ENCODE results near the gene GALNT7. TPM values are rescaled to one million over a fixed set of nuclear protein-coding genes. Genes with fewer than 3 reads are reported as not detected.

Gene GALNT7
- polyA plus RNA-seq, 1 of the 3 experiments (the other 2 are of a cell fraction) = 14.8 TPM

DNA sequence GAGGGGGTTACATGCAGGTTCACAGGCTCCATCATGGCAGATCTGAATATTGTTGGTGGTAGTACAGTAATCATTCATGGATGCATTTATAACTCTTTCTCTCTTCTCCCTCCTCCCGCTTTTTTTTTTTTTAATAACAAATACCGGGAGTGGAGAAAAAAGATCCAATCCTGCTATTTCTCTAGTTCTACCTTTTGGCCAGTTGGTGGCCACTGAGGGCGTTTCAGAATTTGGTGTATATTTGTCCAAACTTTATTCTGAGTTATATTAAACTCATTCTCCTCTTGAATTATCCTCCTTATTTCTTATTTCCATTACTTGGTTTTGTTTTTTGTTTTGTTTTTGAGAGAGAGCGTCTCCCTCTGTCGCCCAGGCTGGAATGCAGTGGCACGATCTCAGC lies 90.7 kb downstream of the GALNT7 start:
- H3K27ac ChIP-seq (ENCODE audit: low read depth in 2 of 2, low read length in 1 of 2) = no peak overlapping the region
- no peak overlapping the region for H3K4me2 ChIP-seq
- H3K36me3 ChIP-seq (replicated peaks in 1 of 2; ENCODE audit: control insufficient read depth in 1 of 2, insufficient read depth in 2 of 2, low read length in 1 of 2) = peaks cover 0 to 6% of the 10 kb centered on the region in 2 experiments
- 93% methylated on average over 6 of the region's 6 CpGs for WGBS (ENCODE audit: low lambda C conversion rate)
- H3K9me2 ChIP-seq = no peaks in the 10 kb centered on the region
- no peaks in the 10 kb centered on the region for H4K20me1 ChIP-seq (ENCODE audit: insufficient read depth)
- DNase-seq = no peak
- H3K9me3 ChIP-seq = no peaks in the 10 kb centered on the region
- H3F3A ChIP-seq (replicated peaks; ENCODE audit: insufficient read depth) = no peaks in the 10 kb centered on the region
- H3K27me3 ChIP-seq (ENCODE audit: insufficient read depth) = no peaks in the 10 kb centered on the region
- H2AFZ ChIP-seq (ENCODE audit: low read depth) = no peak overlapping the region
- H3K4me3 ChIP-seq (ENCODE audit: low read depth in 2 of 2, low read length in 1 of 2) = no peak overlapping the region
- ChIA-PET CTCF (interaction anchor here (1.4 to 1.6 kb wide), 2 partner anchors 42 to 246 kb away, joined by 8 read pairs; no protein-coding TSS in a partner anchor), POLR2A (no interaction called here)
- TF ChIP-seq, protein P1, sequence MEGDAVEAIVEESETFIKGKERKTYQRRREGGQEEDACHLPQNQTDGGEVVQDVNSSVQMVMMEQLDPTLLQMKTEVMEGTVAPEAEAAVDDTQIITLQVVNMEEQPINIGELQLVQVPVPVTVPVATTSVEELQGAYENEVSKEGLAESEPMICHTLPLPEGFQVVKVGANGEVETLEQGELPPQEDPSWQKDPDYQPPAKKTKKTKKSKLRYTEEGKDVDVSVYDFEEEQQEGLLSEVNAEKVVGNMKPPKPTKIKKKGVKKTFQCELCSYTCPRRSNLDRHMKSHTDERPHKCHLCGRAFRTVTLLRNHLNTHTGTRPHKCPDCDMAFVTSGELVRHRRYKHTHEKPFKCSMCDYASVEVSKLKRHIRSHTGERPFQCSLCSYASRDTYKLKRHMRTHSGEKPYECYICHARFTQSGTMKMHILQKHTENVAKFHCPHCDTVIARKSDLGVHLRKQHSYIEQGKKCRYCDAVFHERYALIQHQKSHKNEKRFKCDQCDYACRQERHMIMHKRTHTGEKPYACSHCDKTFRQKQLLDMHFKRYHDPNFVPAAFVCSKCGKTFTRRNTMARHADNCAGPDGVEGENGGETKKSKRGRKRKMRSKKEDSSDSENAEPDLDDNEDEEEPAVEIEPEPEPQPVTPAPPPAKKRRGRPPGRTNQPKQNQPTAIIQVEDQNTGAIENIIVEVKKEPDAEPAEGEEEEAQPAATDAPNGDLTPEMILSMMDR (IDR thresholded peaks at IDR 0.05) = peak; percentile 30
- TF ChIP-seq, protein P2, sequence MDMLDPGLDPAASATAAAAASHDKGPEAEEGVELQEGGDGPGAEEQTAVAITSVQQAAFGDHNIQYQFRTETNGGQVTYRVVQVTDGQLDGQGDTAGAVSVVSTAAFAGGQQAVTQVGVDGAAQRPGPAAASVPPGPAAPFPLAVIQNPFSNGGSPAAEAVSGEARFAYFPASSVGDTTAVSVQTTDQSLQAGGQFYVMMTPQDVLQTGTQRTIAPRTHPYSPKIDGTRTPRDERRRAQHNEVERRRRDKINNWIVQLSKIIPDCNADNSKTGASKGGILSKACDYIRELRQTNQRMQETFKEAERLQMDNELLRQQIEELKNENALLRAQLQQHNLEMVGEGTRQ (IDR thresholded peaks at IDR 0.05; ENCODE audit: borderline replicate concordance, low read depth, low read length) = no peak
- peaks cover 2% of the 10 kb centered on the region; the same call in 1 of the 2 replicates for H3K79me2 ChIP-seq (ENCODE audit: insufficient read depth)
- no peak overlapping the region for H3K9ac ChIP-seq
- H3K4me1 ChIP-seq (ENCODE audit: control insufficient read depth in 1 of 2, insufficient read depth in 2 of 2, low read depth in 1 of 2, low read length in 1 of 2) = peaks cover 3 to 11% of the 10 kb centered on the region in 2 experiments; a peak in 3 of 4 replicates

DNA sequence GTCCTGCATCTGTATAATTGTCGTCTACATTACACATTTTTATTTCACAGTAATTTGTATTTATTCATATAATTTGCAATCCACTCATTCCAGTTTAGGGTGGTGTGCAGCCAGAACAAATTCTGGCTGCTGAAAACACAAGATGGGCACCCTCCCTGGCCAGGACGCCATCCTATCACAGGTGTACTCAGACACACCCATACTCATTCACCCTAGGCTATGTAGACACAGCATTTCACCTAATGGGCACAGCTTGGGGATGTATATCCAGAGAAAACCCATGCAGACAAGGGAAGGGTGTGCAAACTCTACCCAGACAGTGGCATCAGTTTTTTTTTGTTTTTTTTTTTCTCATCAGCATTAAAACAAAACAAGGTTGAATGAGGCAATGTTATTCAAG lies 92.4 kb downstream of the GALNT7 start:
- H3K4me1 ChIP-seq (ENCODE audit: control insufficient read depth in 1 of 2, insufficient read depth in 2 of 2, low read depth in 1 of 2, low read length in 1 of 2) = peaks cover 12 to 22% of the 10 kb centered on the region in 2 experiments; a peak in 3 of 4 replicates
- H3K4me3 ChIP-seq (ENCODE audit: low read depth in 2 of 2, low read length in 1 of 2) = no peak overlapping the region
- H3K27me3 ChIP-seq (ENCODE audit: insufficient read depth) = no peaks in the 10 kb centered on the region
- ChIA-PET POLR2A (no interaction called here), CTCF (interaction anchor here (0.8 to 3.2 kb wide), 10 partner anchors 9 to 247 kb away, joined by 3 to 12 read pairs (median 4); no protein-coding TSS in a partner anchor)
- H3K27ac ChIP-seq (ENCODE audit: low read depth in 2 of 2, low read length in 1 of 2) = no peak overlapping the region
- H3F3A ChIP-seq (replicated peaks; ENCODE audit: insufficient read depth) = no peaks in the 10 kb centered on the region
- H3K9ac ChIP-seq = no peak overlapping the region
- DNase-seq = no peak
- peaks cover 2% of the 10 kb centered on the region; the same call in 1 of the 2 replicates for H3K79me2 ChIP-seq (ENCODE audit: insufficient read depth)
- H2AFZ ChIP-seq (ENCODE audit: low read depth) = no peak overlapping the region
- TF ChIP-seq FOXJ3 (CRISPR knock-in tag; IDR thresholded peaks at IDR 0.05) (no peak), MXI1 (IDR thresholded peaks at IDR 0.05; ENCODE audit: low read depth, low read length) (no peak), GABPA (IDR thresholded peaks at IDR 0.05; ENCODE audit: low read depth) (no peak), ELF1 (IDR thresholded peaks at IDR 0.05) (no peak), RFX5 (IDR thresholded peaks at IDR 0.05; ENCODE audit: low read length) (no peak), SMC3 (IDR thresholded peaks at IDR 0.05; ENCODE audit: low read depth, low read length) (no peak), CHD2 (IDR thresholded peaks at IDR 0.05; ENCODE audit: low read length, partially characterized antibody) (no peak), NRF1 (IDR thresholded peaks at IDR 0.05; ENCODE audit: low read depth, low read length) (no peak), FOXM1 (IDR thresholded peaks at IDR 0.05; ENCODE audit: low read depth) (no peak), FOSL2 (IDR thresholded peaks at IDR 0.05; ENCODE audit: borderline replicate concordance, low read depth) (no peak)
- no peaks in the 10 kb centered on the region for H4K20me1 ChIP-seq (ENCODE audit: insufficient read depth)
- H3K4me2 ChIP-seq = no peak overlapping the region
- 94% methylated on average over 2 of the region's 2 CpGs for WGBS (ENCODE audit: low lambda C conversion rate)
- no peaks in the 10 kb centered on the region for H3K9me2 ChIP-seq
- no peaks in the 10 kb centered on the region for H3K36me3 ChIP-seq (replicated peaks in 1 of 2; ENCODE audit: control insufficient read depth in 1 of 2, insufficient read depth in 2 of 2, low read length in 1 of 2)
- no peaks in the 10 kb centered on the region for H3K9me3 ChIP-seq
